Mononuclear cell (primary cell): Measurements from ENCODE around the gene KCNQ1OT1. TPM values are rescaled to one million over a fixed set of nuclear protein-coding genes. Genes with fewer than 3 reads are reported as not detected.

Experiments
- H3K27me3 ChIP-seq: 2 replicates; pipeline ENCODE4 v1.6.0; 2011; ENCODE audit warnings: low read length, control low read depth; ENCODE audit not compliant: insufficient read depth
- H3K4me1 ChIP-seq: 2 replicates; pipeline ENCODE4 v1.5.1; 2011; ENCODE audit warnings: mild to moderate bottlenecking, low read length, control low read depth; ENCODE audit not compliant: insufficient read depth
- H3K4me3 ChIP-seq: 2 replicates; pipeline ENCODE4 v1.5.1; 2011; ENCODE audit warnings: mild to moderate bottlenecking, low read length, moderate library complexity
- H3K9me3 ChIP-seq: 2 replicates; pipeline ENCODE4 v1.5.1; 2011; ENCODE audit warnings: low read depth, mild to moderate bottlenecking, control low read depth, low read length
- total RNA-seq: library from RNA; depleted of rRNA; stranded (reverse); fragments of >200 nt; gene quantifications from one replicate; pipeline ENCODE4 v1.2.3, GENCODE V29; 2012

Gene KCNQ1OT1
- total RNA-seq, 1 donor: 0.31 TPM

- Histone ChIP-seq H3K9me3 (no peaks in the 10 kb centered on the region), H3K27me3 (no peaks in the 10 kb centered on the region)
Measured at GRCh38 chr11:2730272-2731129, 30.7 kb upstream of the KCNQ1OT1 start.

GRCh38 chr11:2729841-2730240, 30.0 kb upstream of the KCNQ1OT1 start:
- H3K4me3 ChIP-seq: no peak overlapping the region
- no peaks in the 10 kb centered on the region for H3K27me3 ChIP-seq
- H3K4me1 ChIP-seq: no peaks in the 10 kb centered on the region
- H3K9me3 ChIP-seq: no peaks in the 10 kb centered on the region

More at GRCh38 chr11:2730272-2731129, 30.7 kb upstream of the KCNQ1OT1 start:
- Histone ChIP-seq H3K4me3 (no peak overlapping the region), H3K4me1 (no peaks in the 10 kb centered on the region)

- no peak overlapping the region for H3K4me3 ChIP-seq
- H3K27me3 ChIP-seq: no peaks in the 10 kb centered on the region
- H3K9me3 ChIP-seq: no peaks in the 10 kb centered on the region
- no peaks in the 10 kb centered on the region for H3K4me1 ChIP-seq
Measured at GRCh38 chr11:2728663-2729332, 29.0 kb upstream of the KCNQ1OT1 start.

GRCh38 chr11:2728128-2728662, 28.4 kb upstream of the KCNQ1OT1 start:
- Histone ChIP-seq H3K4me1 (no peaks in the 10 kb centered on the region), H3K27me3 (no peaks in the 10 kb centered on the region), H3K9me3 (no peaks in the 10 kb centered on the region), H3K4me3 (no peak overlapping the region)

GRCh38 chr11:2726964-2727363, 27.2 kb upstream of the KCNQ1OT1 start:
- no peak overlapping the region for H3K4me3 ChIP-seq

GRCh38 chr11:2725368-2726300, 25.8 kb upstream of the KCNQ1OT1 start:
- H3K4me1 ChIP-seq: no peaks in the 10 kb centered on the region
- no peaks in the 10 kb centered on the region for H3K9me3 ChIP-seq
- H3K4me3 ChIP-seq: no peak overlapping the region
- H3K27me3 ChIP-seq: no peaks in the 10 kb centered on the region

More at GRCh38 chr11:2726964-2727363, 27.2 kb upstream of the KCNQ1OT1 start:
- H3K9me3 ChIP-seq: no peaks in the 10 kb centered on the region
- no peaks in the 10 kb centered on the region for H3K4me1 ChIP-seq
- no peaks in the 10 kb centered on the region for H3K27me3 ChIP-seq

- Histone ChIP-seq H3K4me3 (no peak overlapping the region), H3K27me3 (no peaks in the 10 kb centered on the region), H3K9me3 (no peaks in the 10 kb centered on the region), H3K4me1 (no peaks in the 10 kb centered on the region)
Measured at GRCh38 chr11:2724653-2725367, 25.0 kb upstream of the KCNQ1OT1 start.

- H3K9me3 ChIP-seq: no peaks in the 10 kb centered on the region
- H3K4me1 ChIP-seq: no peaks in the 10 kb centered on the region
- no peak overlapping the region for H3K4me3 ChIP-seq
- H3K27me3 ChIP-seq: no peaks in the 10 kb centered on the region
Measured at GRCh38 chr11:2724104-2724503, 24.3 kb upstream of the KCNQ1OT1 start.

- Histone ChIP-seq H3K4me1 (no peaks in the 10 kb centered on the region), H3K4me3 (no peak overlapping the region), H3K27me3 (no peaks in the 10 kb centered on the region), H3K9me3 (no peaks in the 10 kb centered on the region)
Measured at GRCh38 chr11:2722955-2723354, 23.2 kb upstream of the KCNQ1OT1 start.

GRCh38 chr11:2721210-2721916, 21.6 kb upstream of the KCNQ1OT1 start:
- H3K27me3 ChIP-seq: no peaks in the 10 kb centered on the region
- H3K4me3 ChIP-seq: no peak overlapping the region
- no peaks in the 10 kb centered on the region for H3K4me1 ChIP-seq
- H3K9me3 ChIP-seq: no peaks in the 10 kb centered on the region

GRCh38 chr11:2719831-2720590, 20.2 kb upstream of the KCNQ1OT1 start:
- Histone ChIP-seq H3K27me3 (no peaks in the 10 kb centered on the region), H3K9me3 (no peaks in the 10 kb centered on the region), H3K4me3 (no peak overlapping the region), H3K4me1 (no peaks in the 10 kb centered on the region)

- Histone ChIP-seq H3K27me3 (no peaks in the 10 kb centered on the region), H3K4me3 (no peak overlapping the region), H3K9me3 (no peaks in the 10 kb centered on the region), H3K4me1 (no peaks in the 10 kb centered on the region)
Measured at GRCh38 chr11:2718817-2719438, 19.1 kb upstream of the KCNQ1OT1 start.
